Fibroblast of lung (primary cell): ENCODE measurements around the gene SORCS2. TPM values are rescaled to one million over a fixed set of nuclear protein-coding genes. Genes with fewer than 3 reads are reported as not detected.

Source experiments
- DNase-seq, 2 donors: peaks; one replicate each; pipeline versions ENCODE4 v3.0.0 to v3.0.0-alpha.2; 2010; ENCODE audit warnings: low read depth in 2 of 2
- H2AFZ ChIP-seq: 2 replicates; pipeline ENCODE4 v1.5.1; 2012; ENCODE audit warnings: low read length, control low read depth, inconsistent platforms
- H3K27ac ChIP-seq: 2 replicates; pipeline ENCODE4 v1.5.1; 2011; ENCODE audit warnings: low read length, control low read depth; ENCODE audit not compliant: insufficient read depth
- H3K27me3 ChIP-seq: 2 replicates; pipeline ENCODE4 v1.5.1; 2011; ENCODE audit warnings: mild to moderate bottlenecking, low read length; ENCODE audit not compliant: control insufficient read depth, insufficient read depth
- H3K36me3 ChIP-seq: 2 replicates; pipeline ENCODE4 v1.5.1; 2011; ENCODE audit warnings: low read length; ENCODE audit not compliant: control insufficient read depth, insufficient read depth
- H3K4me1 ChIP-seq: 2 replicates; pipeline ENCODE4 v1.5.1; 2011; ENCODE audit warnings: low read length; ENCODE audit not compliant: control insufficient read depth, insufficient read depth; ENCODE audit errors: extremely low read depth
- H3K4me2 ChIP-seq: 2 replicates; pipeline ENCODE4 v1.5.1; 2011; ENCODE audit warnings: low read length, control low read depth; ENCODE audit not compliant: insufficient read depth; ENCODE audit errors: extremely low read depth
- H3K4me3 ChIP-seq, 4 experiments: fragments of 200-600 bp in 1 of 4; sonication (generic) in 1 of 4; replicated peaks in 1 of 4; 2 replicates each; pipeline ENCODE4 v1.5.1; 2011 to 2016; ENCODE audit warnings: low read length in 4 of 4, low read depth in 3 of 4, mild to moderate bottlenecking in 3 of 4, control low read depth in 2 of 4, inconsistent platforms in 1 of 4, mixed read lengths in 1 of 4; ENCODE audit not compliant: insufficient read depth in 1 of 4; ENCODE audit errors: control extremely low read depth in 1 of 4
- H3K79me2 ChIP-seq: 2 replicates; pipeline ENCODE4 v1.5.1; 2012; ENCODE audit warnings: mild to moderate bottlenecking, low read length, inconsistent platforms; ENCODE audit not compliant: control insufficient read depth, insufficient read depth
- H3K9ac ChIP-seq: 2 replicates; pipeline ENCODE4 v1.5.1; 2011; ENCODE audit warnings: mild to moderate bottlenecking, low read length, control low read depth; ENCODE audit not compliant: insufficient read depth
- H3K9me3 ChIP-seq: 2 replicates; pipeline ENCODE4 v1.5.1; 2012; ENCODE audit warnings: low read depth, low read length; ENCODE audit not compliant: control insufficient read depth, insufficient read depth
- H4K20me1 ChIP-seq: 2 replicates; pipeline ENCODE4 v1.5.1; 2011; ENCODE audit warnings: low read length; ENCODE audit not compliant: control insufficient read depth, insufficient read depth; ENCODE audit errors: extremely low read depth
- CTCF ChIP-seq, 2 donors: IDR thresholded peaks in 1 of 2; conservative IDR thresholded peaks in 1 of 2; 1 replicate in 1 of 2; 2 replicates in 1 of 2; pipeline ENCODE4 v1.5.1; 2011 to 2012; ENCODE audit warnings: low read length in 2 of 2, control low read depth in 1 of 2, inconsistent platforms in 1 of 2, low read depth in 1 of 2, mild to moderate bottlenecking in 1 of 2
- EZH2 ChIP-seq: IDR thresholded peaks from 2 replicates; pipeline ENCODE4 v1.5.1; 2012; ENCODE audit warnings: low read length, control low read depth, mild to moderate bottlenecking; ENCODE audit errors: missing control alignments
- polyA plus RNA-seq, 2 donors: library from polyadenylated mRNA; depleted of rRNA in 1 of 2; stranded (reverse) in 1 of 2; unstranded in 1 of 2; fragments of >200 nt; gene quantifications; 2 replicates each; pipeline ENCODE4 v1.2.1, GENCODE V29; 2011 to 2012; ENCODE audit warnings: missing spikeins in 1 of 2
- total RNA-seq: library from RNA; depleted of rRNA; stranded (reverse); fragments of >200 nt; gene quantifications from 2 replicates; pipeline ENCODE4 v1.2.1, GENCODE V29; 2014

Gene SORCS2
- total and polyA plus RNA-seq, 2 donors (not counting 1 experiment from before 2014, with no cell fraction given) = 0.17 to 0.41 TPM

GRCh38 chr4:7398788-7399439 lies 206.6 kb downstream of the SORCS2 start:
- no peak overlapping the region for H2AFZ ChIP-seq
- DNase-seq = no peak
- H3K9me3 ChIP-seq = no peaks in the 10 kb centered on the region
- H4K20me1 ChIP-seq = no peaks in the 10 kb centered on the region
- no peak overlapping the region for H3K9ac ChIP-seq
- no peaks in the 10 kb centered on the region for H3K36me3 ChIP-seq
- H3K4me1 ChIP-seq = no peaks in the 10 kb centered on the region
- TF ChIP-seq CTCF (conservative IDR thresholded peaks at IDR 0.05 in 1 of 2, IDR thresholded peaks at IDR 0.05 in 1 of 2; ENCODE audit: low read depth in 1 of 2, low read length in 2 of 2) = no peak
- no peaks in the 10 kb centered on the region for H3K79me2 ChIP-seq
- no peak overlapping the region for H3K4me2 ChIP-seq
- H3K4me3 ChIP-seq = no peak overlapping the region
- H3K27ac ChIP-seq = no peak overlapping the region
- peaks cover 5% of the 10 kb centered on the region for H3K27me3 ChIP-seq

DNA sequence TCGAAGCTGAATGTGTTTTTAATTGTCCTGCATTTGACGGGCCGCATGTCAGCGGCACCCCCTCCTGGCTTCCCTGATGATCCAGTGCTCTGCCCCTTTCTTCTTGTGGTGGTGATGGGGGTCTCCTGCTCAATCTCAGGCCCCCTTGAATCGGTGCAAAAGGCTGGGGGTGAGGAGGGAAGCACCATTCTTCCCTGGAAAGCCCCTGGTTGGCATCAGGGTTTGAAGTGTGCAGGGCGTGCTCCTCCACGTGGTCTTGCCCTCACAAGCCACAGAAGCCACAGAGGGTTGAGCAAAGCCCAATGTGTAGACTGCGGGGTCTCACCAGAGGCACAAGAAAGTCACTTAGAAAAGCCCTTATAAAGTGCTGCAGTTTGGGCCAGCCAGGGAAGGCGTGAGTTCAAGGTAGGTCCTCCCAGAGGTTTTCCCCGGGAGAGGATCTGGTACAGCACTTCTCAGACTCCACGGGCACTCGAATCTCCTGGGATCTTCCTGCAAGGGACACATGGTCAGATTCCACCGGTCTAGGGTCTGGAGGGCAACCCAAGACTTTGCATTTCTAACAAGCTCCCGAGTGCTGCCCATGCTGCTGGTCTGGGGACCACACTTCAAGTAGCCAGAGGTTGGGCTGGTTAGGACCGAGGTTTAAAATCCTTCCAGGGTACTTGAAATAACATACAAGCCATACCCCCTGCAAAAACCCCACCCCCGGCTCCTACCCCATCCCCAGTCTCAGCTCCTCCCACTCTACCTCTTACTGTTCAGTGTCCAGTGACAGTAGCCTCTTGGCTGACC lies 207.3 kb downstream of the SORCS2 start:
- no peak overlapping the region for H3K4me3 ChIP-seq
- H2AFZ ChIP-seq = no peak overlapping the region

More for the DNA sequence above, 207.3 kb downstream of the SORCS2 start:
- Histone ChIP-seq H3K27ac (no peak overlapping the region), H4K20me1 (no peaks in the 10 kb centered on the region), H3K9ac (no peak overlapping the region), H3K4me2 (no peak overlapping the region), H3K27me3 (peaks cover 5% of the 10 kb centered on the region), H3K9me3 (no peaks in the 10 kb centered on the region), H3K4me1 (no peaks in the 10 kb centered on the region), H3K36me3 (no peaks in the 10 kb centered on the region), H3K79me2 (no peaks in the 10 kb centered on the region)
- DNase-seq = no peak
- no peak for TF ChIP-seq EZH2
- no peak for TF ChIP-seq CTCF (conservative IDR thresholded peaks at IDR 0.05 in 1 of 2, IDR thresholded peaks at IDR 0.05 in 1 of 2; ENCODE audit: low read depth in 1 of 2, low read length in 2 of 2)
